H9 (cell line): Measurements from ENCODE around the gene FAM76B. TPM values are rescaled to one million over a fixed set of nuclear protein-coding genes. Genes with fewer than 3 reads are reported as not detected.

Experiments
- DNase-seq: peaks from one replicate; pipeline ENCODE4 v3.0.0-alpha.2; 2017
- H2AFZ ChIP-seq: one replicate; pipeline ENCODE4 v1.6.1; 2013; ENCODE audit warnings: mild to moderate bottlenecking, low read length, control low read depth, moderate library complexity
- H2AK5ac ChIP-seq: 2 replicates; pipeline ENCODE4 v1.6.1; 2013; ENCODE audit warnings: low read length, control low read depth, mixed read lengths; ENCODE audit not compliant: insufficient read length
- H2BK120ac ChIP-seq: one replicate; pipeline ENCODE4 v1.6.1; 2013; ENCODE audit warnings: low read depth, mild to moderate bottlenecking, low read length, control low read depth, inconsistent platforms; ENCODE audit not compliant: poor library complexity, severe bottlenecking
- H2BK12ac ChIP-seq: 2 replicates; pipeline ENCODE4 v1.6.1; 2013; ENCODE audit warnings: low read length, control low read depth, mixed read lengths, low read depth; ENCODE audit not compliant: insufficient read length
- H2BK15ac ChIP-seq: 2 replicates; pipeline ENCODE4 v1.6.1; 2013; ENCODE audit warnings: low read depth, low read length, control low read depth
- H2BK20ac ChIP-seq: one replicate; pipeline ENCODE4 v1.6.1; 2013; ENCODE audit warnings: low read depth, mild to moderate bottlenecking, low read length, control low read depth, inconsistent platforms; ENCODE audit not compliant: poor library complexity, severe bottlenecking
- H2BK5ac ChIP-seq: 2 replicates; pipeline ENCODE4 v1.6.1; 2013; ENCODE audit warnings: low read length, control low read depth, mixed read lengths; ENCODE audit not compliant: insufficient read length
- H3K14ac ChIP-seq: 2 replicates; pipeline ENCODE4 v1.6.1; 2013; ENCODE audit warnings: low read length, control low read depth; ENCODE audit not compliant: insufficient read depth
- H3K18ac ChIP-seq: 2 replicates; pipeline ENCODE4 v1.6.1; 2013; ENCODE audit warnings: low read depth, mild to moderate bottlenecking, mixed read lengths, low read length, control low read depth; ENCODE audit not compliant: insufficient read length
- H3K23ac ChIP-seq: 2 replicates; pipeline ENCODE4 v1.6.1; 2013; ENCODE audit warnings: low read length, control low read depth, mixed read lengths, low read depth; ENCODE audit not compliant: insufficient read length
- H3K23me2 ChIP-seq: 2 replicates; pipeline ENCODE4 v1.6.1; 2013; ENCODE audit warnings: low read depth, mild to moderate bottlenecking, mixed read lengths, low read length, control low read depth; ENCODE audit not compliant: insufficient read length, poor library complexity, severe bottlenecking
- H3K27ac ChIP-seq: 2 replicates; pipeline ENCODE4 v1.5.1; 2013; ENCODE audit warnings: low read length, control low read depth, mixed read lengths, low read depth; ENCODE audit not compliant: insufficient read length
- H3K27me3 ChIP-seq: 2 replicates; pipeline ENCODE4 v1.6.1; 2013; ENCODE audit warnings: low read length, control low read depth, inconsistent platforms; ENCODE audit not compliant: insufficient read depth
- H3K4ac ChIP-seq: 2 replicates; pipeline ENCODE4 v1.6.1; 2013; ENCODE audit warnings: low read depth, mild to moderate bottlenecking, control low read depth, inconsistent platforms, low read length, moderate library complexity
- H3K4me1 ChIP-seq: 2 replicates; pipeline ENCODE4 v1.6.1; 2013; ENCODE audit warnings: low read length, control low read depth, inconsistent platforms; ENCODE audit not compliant: insufficient read depth
- H3K4me2 ChIP-seq: 2 replicates; pipeline ENCODE4 v1.6.1; 2013; ENCODE audit warnings: low read length, control low read depth, mixed read lengths; ENCODE audit not compliant: insufficient read length, insufficient read depth
- H3K56ac ChIP-seq: 2 replicates; pipeline ENCODE4 v1.6.1; 2013; ENCODE audit warnings: low read depth, mild to moderate bottlenecking, mixed read lengths, low read length, control low read depth; ENCODE audit not compliant: insufficient read length
- H3K79me1 ChIP-seq: 2 replicates; pipeline ENCODE4 v1.6.1; 2013; ENCODE audit warnings: low read depth, mild to moderate bottlenecking, moderate library complexity, low read length, control low read depth, inconsistent platforms; ENCODE audit not compliant: insufficient read depth, poor library complexity, severe bottlenecking
- H3K79me2 ChIP-seq: 2 replicates; pipeline ENCODE4 v1.6.1; 2013; ENCODE audit warnings: low read length, control low read depth, inconsistent platforms; ENCODE audit not compliant: insufficient read depth
- H3K9ac ChIP-seq: 2 replicates; pipeline ENCODE4 v1.6.1; 2013; ENCODE audit warnings: low read length, control low read depth, mixed read lengths; ENCODE audit not compliant: insufficient read length; ENCODE audit errors: extremely low read depth
- H3K9me3 ChIP-seq: one replicate; pipeline ENCODE4 v1.6.1; 2013; ENCODE audit warnings: low read depth, low read length, inconsistent platforms; ENCODE audit not compliant: control insufficient read depth
- H3T11ph ChIP-seq: one replicate; pipeline ENCODE4 v1.6.1; 2013; ENCODE audit warnings: mild to moderate bottlenecking, low read length, control low read depth, inconsistent platforms
- H4K20me1 ChIP-seq: one replicate; pipeline ENCODE4 v1.6.1; 2013; ENCODE audit not compliant: control insufficient read depth, insufficient read length, insufficient read depth
- H4K5ac ChIP-seq: 2 replicates; pipeline ENCODE4 v1.6.1; 2013; ENCODE audit warnings: low read depth, mild to moderate bottlenecking, mixed read lengths, low read length, control low read depth; ENCODE audit not compliant: insufficient read length
- H4K8ac ChIP-seq: replicated peaks from 2 replicates; pipeline ENCODE4 v1.6.1; 2013; ENCODE audit warnings: low read length, control low read depth, mixed read lengths, low read depth; ENCODE audit not compliant: insufficient read length
- H4K91ac ChIP-seq: 2 replicates; pipeline ENCODE4 v1.6.1; 2013; ENCODE audit warnings: low read depth, mild to moderate bottlenecking, moderate library complexity, mixed read lengths, low read length, control low read depth; ENCODE audit not compliant: insufficient read length
- H3K27ac Mint-ChIP-seq, 3 experiments: 2 replicates in 2 of 3; 3 replicates in 1 of 3; pipeline ENCODE4 v1.8.0; 2020 to 2021; ENCODE audit warnings: mixed read lengths in 3 of 3, mild to moderate bottlenecking in 1 of 3, moderate library complexity in 1 of 3
- H3K27me3 Mint-ChIP-seq: 2 replicates; pipeline ENCODE4 v1.8.0; 2021; ENCODE audit warnings: low read depth, mild to moderate bottlenecking, moderate library complexity, mixed read lengths
- H3K36me3 Mint-ChIP-seq, 3 experiments: 2 replicates in 2 of 3; 3 replicates in 1 of 3; pipeline ENCODE4 v1.8.0; 2020 to 2021; ENCODE audit warnings: low read depth in 3 of 3, mixed read lengths in 3 of 3; ENCODE audit not compliant: insufficient read depth in 1 of 3
- H3K4me1 Mint-ChIP-seq, 2 experiments: 2 replicates each; pipeline ENCODE4 v1.8.0; 2020; ENCODE audit warnings: mixed read lengths in 2 of 2
- H3K4me3 Mint-ChIP-seq, 2 experiments: 2 replicates in 1 of 2; 3 replicates in 1 of 2; pipeline ENCODE4 v1.8.0; 2020 to 2021; ENCODE audit warnings: mild to moderate bottlenecking in 2 of 2, mixed read lengths in 2 of 2, moderate library complexity in 1 of 2
- H3K9me3 Mint-ChIP-seq, 2 experiments: 2 replicates in 1 of 2; 3 replicates in 1 of 2; pipeline ENCODE4 v1.8.0; 2020; ENCODE audit warnings: mild to moderate bottlenecking in 2 of 2, mixed read lengths in 2 of 2, moderate library complexity in 1 of 2
- whole genome bisulfite sequencing: extraction: QIAGEN DNeasy Blood & Tissue Kit; methylation state at CpG from one replicate; pipeline ENCODE4 v1.1.7; 2013; ENCODE audit warnings: missing lambda C conversion rate, low lambda C conversion rate, mixed read lengths; ENCODE audit not compliant: insufficient read length; ENCODE audit errors: extremely low coverage; 5-methylcytosine and 5-hydroxymethylcytosine counted together
- total RNA-seq: library from RNA; stranded (reverse); gene quantifications from 2 replicates; pipeline ENCODE4 v1.2.1, GENCODE V29; 2021
- TF ChIP-seq, protein P1 (sequence below): fragments of 200-600 bp; sonication (generic); conservative IDR thresholded peaks from 3 replicates; pipeline ENCODE4 v1.8.0; 2021; ENCODE audit warnings: antibody characterized with exemption, mild to moderate bottlenecking

The FAM76B gene
- total RNA-seq, 1 experiment from 2014 or later, result 31.5 TPM

DNA sequence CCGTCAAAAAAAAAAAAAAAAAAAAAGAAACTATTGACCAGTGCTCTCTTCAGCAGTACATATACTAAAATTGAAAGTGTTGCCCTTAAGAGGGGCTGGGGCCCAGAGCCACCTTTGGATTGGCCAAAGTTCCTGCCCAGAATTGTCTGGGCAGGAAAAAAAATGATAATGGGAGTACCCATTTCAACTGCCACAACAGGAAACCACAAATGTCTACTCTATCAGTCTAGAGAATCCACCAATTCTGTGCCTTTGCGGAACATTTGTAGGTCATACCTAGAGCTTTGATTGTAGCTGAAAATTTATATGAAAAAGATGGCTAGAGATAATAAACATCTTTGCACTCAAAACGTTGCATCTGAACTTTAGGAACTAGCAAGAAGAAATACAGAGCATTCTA is 69.4 kb downstream of the FAM76B start:
- H3K27me3 Mint-ChIP-seq, result no peaks in the 10 kb centered on the region
- Histone ChIP-seq H3K4me2 (no peak overlapping the region), H3K79me1 (no peaks in the 10 kb centered on the region), H4K8ac (no peak overlapping the region), H3T11ph (no peak overlapping the region), H2BK120ac (no peak overlapping the region), H4K20me1 (no peaks in the 10 kb centered on the region), H2BK15ac (no peak overlapping the region), H2BK20ac (no peak overlapping the region), H2BK5ac (no peak overlapping the region), H3K27me3 (no peaks in the 10 kb centered on the region), H3K23ac (no peak overlapping the region), H3K4ac (no peak overlapping the region), H3K9me3 (no peaks in the 10 kb centered on the region), H3K56ac (no peak overlapping the region), H3K9ac (no peak overlapping the region), H2BK12ac (no peak overlapping the region), H3K27ac (no peak overlapping the region), H3K23me2 (no peaks in the 10 kb centered on the region), H3K14ac (no peak overlapping the region), H3K79me2 (no peaks in the 10 kb centered on the region), H2AK5ac (no peak overlapping the region), H4K91ac (no peak overlapping the region), H3K18ac (no peak overlapping the region), H4K5ac (no peak overlapping the region), H2AFZ (no peak overlapping the region), H3K4me1 (no peaks in the 10 kb centered on the region)
- peaks cover 5 to 7% of the 10 kb centered on the region in 2 experiments; a peak in 2 of 4 replicates for H3K4me1 Mint-ChIP-seq
- no peak overlapping the region for H3K4me3 Mint-ChIP-seq
- TF ChIP-seq, protein P1, sequence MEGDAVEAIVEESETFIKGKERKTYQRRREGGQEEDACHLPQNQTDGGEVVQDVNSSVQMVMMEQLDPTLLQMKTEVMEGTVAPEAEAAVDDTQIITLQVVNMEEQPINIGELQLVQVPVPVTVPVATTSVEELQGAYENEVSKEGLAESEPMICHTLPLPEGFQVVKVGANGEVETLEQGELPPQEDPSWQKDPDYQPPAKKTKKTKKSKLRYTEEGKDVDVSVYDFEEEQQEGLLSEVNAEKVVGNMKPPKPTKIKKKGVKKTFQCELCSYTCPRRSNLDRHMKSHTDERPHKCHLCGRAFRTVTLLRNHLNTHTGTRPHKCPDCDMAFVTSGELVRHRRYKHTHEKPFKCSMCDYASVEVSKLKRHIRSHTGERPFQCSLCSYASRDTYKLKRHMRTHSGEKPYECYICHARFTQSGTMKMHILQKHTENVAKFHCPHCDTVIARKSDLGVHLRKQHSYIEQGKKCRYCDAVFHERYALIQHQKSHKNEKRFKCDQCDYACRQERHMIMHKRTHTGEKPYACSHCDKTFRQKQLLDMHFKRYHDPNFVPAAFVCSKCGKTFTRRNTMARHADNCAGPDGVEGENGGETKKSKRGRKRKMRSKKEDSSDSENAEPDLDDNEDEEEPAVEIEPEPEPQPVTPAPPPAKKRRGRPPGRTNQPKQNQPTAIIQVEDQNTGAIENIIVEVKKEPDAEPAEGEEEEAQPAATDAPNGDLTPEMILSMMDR, result no peak
- no peak overlapping the region for H3K27ac Mint-ChIP-seq
- no CpG with 5 or more reads among the region's 3 CpGs for WGBS
- DNase-seq, result no peak
- peaks cover 0 to 2% of the 10 kb centered on the region in 2 experiments; a peak in 1 of 5 replicates for H3K9me3 Mint-ChIP-seq
- no peaks in the 10 kb centered on the region for H3K36me3 Mint-ChIP-seq

Other genes starting within 250 kb of the FAM76B start
- 55.8 and 58.0 TPM in 2 replicates for gene CEP57, start 716 bp upstream of the FAM76B start, total RNA-seq
- 55.0 and 59.0 TPM in 2 replicates for gene MTMR2, start 134.3 kb upstream of the FAM76B start, total RNA-seq